Sigmoid colon (tissue), 7 donors: ENCODE data around the gene C5. TPM values are rescaled to one million over a fixed set of nuclear protein-coding genes. Genes with fewer than 3 reads are reported as not detected.

Source experiments
- DNase-seq: peaks from one replicate; pipeline ENCODE4 v3.0.0-alpha.2; 2019
- H3K27ac ChIP-seq, 4 donors: fragments of 200-600 bp; sonication (generic); one replicate each; pipeline ENCODE4 v1.5.1; 2016 to 2019; ENCODE audit warnings: mild to moderate bottlenecking in 1 of 4
- H3K27me3 ChIP-seq, 3 donors: fragments of 200-600 bp; sonication (generic); one replicate each; pipeline ENCODE4 v1.5.1; 2019; ENCODE audit warnings: mild to moderate bottlenecking in 1 of 3
- H3K36me3 ChIP-seq, 4 donors: fragments of 200-600 bp; sonication (generic); one replicate each; pipeline ENCODE4 v1.5.1; 2016 to 2019
- H3K4me1 ChIP-seq, 4 donors: fragments of 200-600 bp; sonication (generic); one replicate each; pipeline ENCODE4 v1.5.1; 2017 to 2019
- H3K4me3 ChIP-seq, 4 donors: fragments of 200-600 bp; sonication (generic); one replicate each; pipeline ENCODE4 v1.5.1; 2017 to 2019; ENCODE audit warnings: mild to moderate bottlenecking in 2 of 4, moderate library complexity in 1 of 4
- H3K9me3 ChIP-seq, 4 donors: fragments of 200-600 bp in 3 of 4; sonication (generic) in 3 of 4; one replicate each; pipeline versions ENCODE4 v1.5.1 to v1.6.1; 2013 to 2019
- EP300 ChIP-seq, 4 donors: sonication (generic); formaldehyde crosslinking; IDR thresholded peaks; one replicate each; pipeline ENCODE4 v1.6.1; 2017; ENCODE audit warnings: antibody characterized with exemption in 4 of 4
- POLR2A ChIP-seq, 2 donors: fragments of 450-650 bp; IDR thresholded peaks; one replicate each; pipeline ENCODE4 v1.6.1; 2016; ENCODE audit warnings: antibody characterized with exemption in 2 of 2, mild to moderate bottlenecking in 2 of 2, moderate library complexity in 2 of 2
- POLR2AphosphoS5 ChIP-seq, 4 donors: sonication (generic); formaldehyde crosslinking; IDR thresholded peaks; one replicate each; pipeline ENCODE4 v1.6.1; 2017; ENCODE audit warnings: antibody characterized with exemption in 4 of 4
- WGBS, 2 donors: extraction: QIAGEN DNeasy Blood & Tissue Kit; methylation state at CpG; one replicate each; pipeline ENCODE4 v1.1.7; 2013; 5-methylcytosine and 5-hydroxymethylcytosine counted together
- intact Hi-C: fragments of 100-400 bp; cut with DNase I; formaldehyde crosslinking; loops from one replicate; pipeline ENCODE4 v1.15.1; 2023
- polyA plus RNA-seq, 3 donors: library from polyadenylated mRNA; stranded (reverse); fragments of 200-250 nt; gene quantifications; one replicate each; pipeline ENCODE4 v1.2.3, GENCODE V29; 2013
- total RNA-seq, 4 donors: library from RNA; depleted of rRNA; stranded (reverse); fragments of >200 nt; gene quantifications; one replicate each; pipeline ENCODE4 v1.1.0, GENCODE V29; 2016
- TF ChIP-seq, protein P1 (sequence below), 4 experiments: fragments of 450-650 bp in 3 of 4; fragments of 200-600 bp in 1 of 4; IDR thresholded peaks; one replicate each; pipeline ENCODE4 v1.5.1; 2016 to 2019; ENCODE audit warnings: antibody characterized with exemption in 4 of 4, mild to moderate bottlenecking in 3 of 4, moderate library complexity in 2 of 4
- donor health status: healthy with polysubstance abuse.
- donor health status: Bipolar disorder and iron deficiency.
- donor health status: healthy.

C5 gene
- total and polyA plus RNA-seq, 7 donors: under 0.01 to 6.4 (median 4.6) TPM

GRCh38 chr9:121019273-121019672 lies 30.8 kb downstream of the C5 start:
- H3K4me1 ChIP-seq: no peaks in the 10 kb centered on the region
- no peak for DNase-seq
- peaks cover 0 to 11% (median 4%) of the 10 kb centered on the region in 4 donors for H3K36me3 ChIP-seq
- no peak overlapping the region for H3K27ac ChIP-seq
- intact Hi-C loops: no loop called here
- no peak overlapping the region for H3K4me3 ChIP-seq
- TF ChIP-seq POLR2A (IDR thresholded peaks at IDR 0.05): no peak
- no peak for TF ChIP-seq POLR2AphosphoS5 (IDR thresholded peaks at IDR 0.05)
- TF ChIP-seq, protein P1, sequence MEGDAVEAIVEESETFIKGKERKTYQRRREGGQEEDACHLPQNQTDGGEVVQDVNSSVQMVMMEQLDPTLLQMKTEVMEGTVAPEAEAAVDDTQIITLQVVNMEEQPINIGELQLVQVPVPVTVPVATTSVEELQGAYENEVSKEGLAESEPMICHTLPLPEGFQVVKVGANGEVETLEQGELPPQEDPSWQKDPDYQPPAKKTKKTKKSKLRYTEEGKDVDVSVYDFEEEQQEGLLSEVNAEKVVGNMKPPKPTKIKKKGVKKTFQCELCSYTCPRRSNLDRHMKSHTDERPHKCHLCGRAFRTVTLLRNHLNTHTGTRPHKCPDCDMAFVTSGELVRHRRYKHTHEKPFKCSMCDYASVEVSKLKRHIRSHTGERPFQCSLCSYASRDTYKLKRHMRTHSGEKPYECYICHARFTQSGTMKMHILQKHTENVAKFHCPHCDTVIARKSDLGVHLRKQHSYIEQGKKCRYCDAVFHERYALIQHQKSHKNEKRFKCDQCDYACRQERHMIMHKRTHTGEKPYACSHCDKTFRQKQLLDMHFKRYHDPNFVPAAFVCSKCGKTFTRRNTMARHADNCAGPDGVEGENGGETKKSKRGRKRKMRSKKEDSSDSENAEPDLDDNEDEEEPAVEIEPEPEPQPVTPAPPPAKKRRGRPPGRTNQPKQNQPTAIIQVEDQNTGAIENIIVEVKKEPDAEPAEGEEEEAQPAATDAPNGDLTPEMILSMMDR (IDR thresholded peaks at IDR 0.05): no peak
- no peak for TF ChIP-seq EP300 (IDR thresholded peaks at IDR 0.05)
- no peaks in the 10 kb centered on the region for H3K9me3 ChIP-seq
- H3K27me3 ChIP-seq: no peaks in the 10 kb centered on the region
- 76 to 77% methylated on average over 5 of the region's 5 CpGs for WGBS, 2 donors

GRCh38 chr9:121013911-121014310 lies 36.2 kb downstream of the C5 start:
- H3K36me3 ChIP-seq: peaks cover 0 to 18% (median 2%) of the 10 kb centered on the region in 4 donors
- no peak for DNase-seq
- intact Hi-C loops: no loop called here
- no peaks in the 10 kb centered on the region for H3K27me3 ChIP-seq
- 88 to 92% methylated on average over 8 of the region's 8 CpGs for WGBS, 2 donors
- no peaks in the 10 kb centered on the region for H3K9me3 ChIP-seq
- no peaks in the 10 kb centered on the region for H3K4me1 ChIP-seq
- no peak overlapping the region for H3K27ac ChIP-seq
- TF ChIP-seq, protein P1 (IDR thresholded peaks at IDR 0.05): no peak
- TF ChIP-seq EP300 (IDR thresholded peaks at IDR 0.05) (no peak), POLR2A (IDR thresholded peaks at IDR 0.05) (no peak), POLR2AphosphoS5 (IDR thresholded peaks at IDR 0.05) (no peak)
- no peak overlapping the region for H3K4me3 ChIP-seq

GRCh38 chr9:121009650-121010049 lies 40.4 kb downstream of the C5 start:
- intact Hi-C loops: no loop called here
- Histone ChIP-seq H3K9me3 (no peaks in the 10 kb centered on the region), H3K27me3 (no peaks in the 10 kb centered on the region), H3K27ac (no peak overlapping the region), H3K36me3 (peaks cover 0 to 28% (median 4%) of the 10 kb centered on the region in 4 donors), H3K4me1 (no peaks in the 10 kb centered on the region), H3K4me3 (no peak overlapping the region)
- WGBS, 2 donors: 88 to 89% methylated on average over 3 of the region's 3 CpGs
- TF ChIP-seq, protein P1 (IDR thresholded peaks at IDR 0.05): no peak
- TF ChIP-seq EP300 (IDR thresholded peaks at IDR 0.05): no peak
- no peak for TF ChIP-seq POLR2AphosphoS5 (IDR thresholded peaks at IDR 0.05)
- no peak for TF ChIP-seq POLR2A (IDR thresholded peaks at IDR 0.05)
- no peak for DNase-seq

- no peaks in the 10 kb centered on the region for H3K36me3 ChIP-seq
- TF ChIP-seq POLR2AphosphoS5 (IDR thresholded peaks at IDR 0.05): no peak
- TF ChIP-seq POLR2A (IDR thresholded peaks at IDR 0.05): no peak
- TF ChIP-seq, protein P1 (IDR thresholded peaks at IDR 0.05): no peak
- no peak for TF ChIP-seq EP300 (IDR thresholded peaks at IDR 0.05)
- DNase-seq: no peak
- H3K27ac ChIP-seq: no peak overlapping the region
- no peaks in the 10 kb centered on the region for H3K27me3 ChIP-seq
- H3K9me3 ChIP-seq: no peaks in the 10 kb centered on the region
- no peaks in the 10 kb centered on the region for H3K4me1 ChIP-seq
- intact Hi-C loops: no loop called here
- H3K4me3 ChIP-seq: no peak overlapping the region
- WGBS, 2 donors: 93 to 96% methylated on average over 2 of the region's 2 CpGs
Observed at GRCh38 chr9:120999317-120999716, 50.8 kb downstream of the C5 start.

GRCh38 chr9:120998111-120998510 lies 52.0 kb downstream of the C5 start:
- intact Hi-C loops: no loop called here
- no peaks in the 10 kb centered on the region for H3K27me3 ChIP-seq
- TF ChIP-seq POLR2AphosphoS5 (IDR thresholded peaks at IDR 0.05) (no peak), POLR2A (IDR thresholded peaks at IDR 0.05) (no peak), EP300 (IDR thresholded peaks at IDR 0.05) (no peak)
- TF ChIP-seq, protein P1 (IDR thresholded peaks at IDR 0.05): no peak
- H3K4me1 ChIP-seq: no peaks in the 10 kb centered on the region
- no peak for DNase-seq
- H3K9me3 ChIP-seq: no peaks in the 10 kb centered on the region
- H3K27ac ChIP-seq: no peak overlapping the region
- no peaks in the 10 kb centered on the region for H3K36me3 ChIP-seq
- no peak overlapping the region for H3K4me3 ChIP-seq
- WGBS, 2 donors: 95 to 96% methylated on average over 2 of the region's 2 CpGs
